Endodermal cell (in vitro differentiated cells): ENCODE results near the gene LSM14B. TPM values are rescaled to one million over a fixed set of nuclear protein-coding genes. Genes with fewer than 3 reads are reported as not detected.

ENCODE experiments used
- DNase-seq: peaks from one replicate; pipeline ENCODE4 v3.0.0-alpha.2; 2017
- H3K27ac ChIP-seq: 2 replicates; pipeline ENCODE4 v1.5.1; 2013; ENCODE audit warnings: mild to moderate bottlenecking, low read depth, low read length, moderate library complexity
- H3K27me3 ChIP-seq: 2 replicates; pipeline ENCODE4 v1.6.1; 2013; ENCODE audit warnings: mild to moderate bottlenecking, low read length, moderate library complexity; ENCODE audit not compliant: insufficient read depth, control insufficient read depth, poor library complexity, severe bottlenecking
- H3K36me3 ChIP-seq: 2 replicates; pipeline ENCODE4 v1.7.0; 2013; ENCODE audit warnings: mild to moderate bottlenecking, low read length, moderate library complexity; ENCODE audit not compliant: control insufficient read depth, insufficient read depth
- H3K4me1 ChIP-seq: one replicate; pipeline ENCODE4 v1.7.0; 2013; ENCODE audit warnings: low read length; ENCODE audit not compliant: control insufficient read depth, insufficient read depth
- H3K4me3 ChIP-seq: 2 replicates; pipeline ENCODE4 v1.5.1; 2013; ENCODE audit warnings: mild to moderate bottlenecking, low read length, moderate library complexity
- H3K9ac ChIP-seq: 2 replicates; pipeline ENCODE4 v1.6.1; 2013; ENCODE audit warnings: mild to moderate bottlenecking, low read length, moderate library complexity; ENCODE audit not compliant: poor library complexity, severe bottlenecking; ENCODE audit errors: extremely low read depth
- H3K9me3 ChIP-seq: 2 replicates; pipeline ENCODE4 v1.6.1; 2013; ENCODE audit warnings: mild to moderate bottlenecking, low read length, moderate library complexity; ENCODE audit not compliant: control insufficient read depth
- H3K27ac Mint-ChIP-seq: 2 replicates; pipeline ENCODE4 v1.8.0; 2020; ENCODE audit warnings: mixed read lengths
- H3K27me3 Mint-ChIP-seq: 2 replicates; pipeline ENCODE4 v1.8.0; 2021; ENCODE audit warnings: mild to moderate bottlenecking, mixed read lengths; ENCODE audit not compliant: insufficient read depth
- H3K36me3 Mint-ChIP-seq: 2 replicates; pipeline ENCODE4 v1.8.0; 2020; ENCODE audit warnings: low read depth, mixed read lengths
- H3K4me1 Mint-ChIP-seq: 2 replicates; pipeline ENCODE4 v1.8.0; 2020; ENCODE audit warnings: mixed read lengths
- H3K4me3 Mint-ChIP-seq: 2 replicates; pipeline ENCODE4 v1.8.0; 2020; ENCODE audit warnings: mild to moderate bottlenecking, moderate library complexity, mixed read lengths
- H3K9me3 Mint-ChIP-seq: 2 replicates; pipeline ENCODE4 v1.8.0; 2020; ENCODE audit warnings: mild to moderate bottlenecking, mixed read lengths
- WGBS, 2 experiments: methylation state at CpG; one replicate each; pipeline versions ENCODE4 v1.1.5 to v1.1.7; 2013; ENCODE audit warnings: missing lambda C conversion rate in 2 of 2, mixed read lengths in 1 of 2; ENCODE audit not compliant: insufficient coverage in 1 of 2, insufficient read length in 1 of 2; 5-methylcytosine and 5-hydroxymethylcytosine counted together
- total RNA-seq, 2 donors: library from RNA; stranded (reverse); fragmentation: NEBNext Ultra II Directional in 1 of 2; extraction: Animal tissue kit (Norgen Biotek cat#: 25700) in 1 of 2; gene quantifications; 2 replicates in 1 of 2; 3 replicates in 1 of 2; pipeline ENCODE4 v1.2.1, GENCODE V29; 2021
- TF ChIP-seq, protein P1 (sequence below): fragments of 200-600 bp; sonication (generic); conservative IDR thresholded peaks from 2 replicates; pipeline ENCODE4 v1.5.0; 2021; ENCODE audit warnings: antibody characterized with exemption, mild to moderate bottlenecking

The LSM14B gene
- total RNA-seq, 2 donors from 2014 or later: 89.1 to 91.1 TPM

DNA sequence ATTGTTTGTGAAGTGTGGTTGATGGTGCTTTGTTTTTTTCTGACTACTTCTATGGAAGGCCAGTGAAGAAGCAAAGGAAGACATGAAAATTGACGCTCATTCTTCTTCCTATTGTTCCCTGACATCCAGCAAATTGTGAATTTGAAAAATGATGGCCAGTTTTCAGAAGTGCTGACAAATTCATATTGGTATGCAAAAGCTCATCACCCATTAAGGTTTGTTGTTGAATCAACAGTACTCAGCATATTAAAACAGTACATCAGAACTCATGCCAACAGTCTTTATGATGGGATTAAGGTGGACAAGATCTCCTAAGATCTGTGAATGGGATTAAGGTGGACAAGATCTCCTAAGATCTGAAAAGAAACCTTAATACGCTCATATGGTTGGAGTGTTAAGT lies 59.5 kb downstream of the LSM14B start:
- Histone ChIP-seq H3K4me3 (peak overlapping the region; percentile 92), H3K9ac (peak overlapping the region; percentile 92), H3K9me3 (no peaks in the 10 kb centered on the region), H3K4me1 (no peaks in the 10 kb centered on the region), H3K27ac (no peak overlapping the region), H3K36me3 (peaks cover 10% of the 10 kb centered on the region), H3K27me3 (no peaks in the 10 kb centered on the region)
- no peak for DNase-seq
- peak overlapping the region; percentile 87 for H3K4me3 Mint-ChIP-seq
- no peaks in the 10 kb centered on the region for H3K27me3 Mint-ChIP-seq
- WGBS, 2 experiments: 91 to 100% methylated on average over 1 to 2 of the region's 2 CpGs
- TF ChIP-seq, protein P1, sequence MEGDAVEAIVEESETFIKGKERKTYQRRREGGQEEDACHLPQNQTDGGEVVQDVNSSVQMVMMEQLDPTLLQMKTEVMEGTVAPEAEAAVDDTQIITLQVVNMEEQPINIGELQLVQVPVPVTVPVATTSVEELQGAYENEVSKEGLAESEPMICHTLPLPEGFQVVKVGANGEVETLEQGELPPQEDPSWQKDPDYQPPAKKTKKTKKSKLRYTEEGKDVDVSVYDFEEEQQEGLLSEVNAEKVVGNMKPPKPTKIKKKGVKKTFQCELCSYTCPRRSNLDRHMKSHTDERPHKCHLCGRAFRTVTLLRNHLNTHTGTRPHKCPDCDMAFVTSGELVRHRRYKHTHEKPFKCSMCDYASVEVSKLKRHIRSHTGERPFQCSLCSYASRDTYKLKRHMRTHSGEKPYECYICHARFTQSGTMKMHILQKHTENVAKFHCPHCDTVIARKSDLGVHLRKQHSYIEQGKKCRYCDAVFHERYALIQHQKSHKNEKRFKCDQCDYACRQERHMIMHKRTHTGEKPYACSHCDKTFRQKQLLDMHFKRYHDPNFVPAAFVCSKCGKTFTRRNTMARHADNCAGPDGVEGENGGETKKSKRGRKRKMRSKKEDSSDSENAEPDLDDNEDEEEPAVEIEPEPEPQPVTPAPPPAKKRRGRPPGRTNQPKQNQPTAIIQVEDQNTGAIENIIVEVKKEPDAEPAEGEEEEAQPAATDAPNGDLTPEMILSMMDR: no peak
- peak overlapping the region; percentile 94 for H3K27ac Mint-ChIP-seq
- peaks cover 9% of the 10 kb centered on the region for H3K36me3 Mint-ChIP-seq
- H3K9me3 Mint-ChIP-seq: no peaks in the 10 kb centered on the region
- peaks cover 11% of the 10 kb centered on the region for H3K4me1 Mint-ChIP-seq

DNA sequence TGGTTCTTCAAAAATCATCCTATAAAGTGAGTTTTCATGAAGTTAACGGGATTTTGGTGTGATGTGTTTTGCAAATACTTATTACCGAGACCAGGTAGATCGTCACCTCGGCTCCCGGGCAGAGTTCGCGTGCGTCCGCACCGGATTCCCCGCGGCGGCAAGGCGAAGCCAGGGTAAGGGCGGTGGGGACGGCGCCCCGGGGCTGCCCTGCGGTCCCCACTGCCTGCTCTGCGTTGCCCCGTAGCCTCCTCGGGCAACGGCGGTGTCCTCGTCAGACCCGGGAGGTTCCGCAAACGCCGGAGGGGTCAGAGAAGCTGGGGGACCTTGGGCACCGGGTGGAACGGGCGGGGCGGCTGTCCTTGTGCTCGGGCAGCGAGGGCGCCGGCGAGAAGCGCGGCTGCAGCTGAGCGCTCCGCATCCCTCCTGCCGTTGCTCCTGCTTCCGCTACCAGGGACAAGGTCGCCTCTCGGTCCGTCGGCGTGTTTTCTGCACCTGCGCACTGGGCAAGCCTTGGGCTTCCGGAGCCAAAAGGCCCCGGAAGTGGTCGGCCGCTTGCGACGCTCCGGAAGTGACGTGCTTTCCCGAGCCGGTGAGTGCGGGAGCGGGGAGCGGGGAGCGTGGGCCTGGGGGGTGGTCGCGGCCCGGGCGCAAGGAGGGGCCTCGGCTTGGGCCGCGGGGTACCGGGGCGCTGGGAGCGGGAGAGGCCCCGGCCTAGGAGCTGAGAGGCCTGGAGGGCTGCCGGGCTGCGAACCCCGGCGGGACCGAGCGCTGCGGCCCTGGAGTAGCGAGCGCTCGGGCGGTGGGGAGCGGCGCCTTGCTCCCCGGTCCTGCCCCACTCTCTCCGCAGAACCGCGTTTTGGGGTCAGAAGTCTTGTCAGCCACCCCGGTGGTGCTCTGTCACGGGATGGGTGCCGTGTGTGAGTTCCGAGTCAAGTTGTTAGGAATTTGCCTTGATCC lies 60.5 kb downstream of the LSM14B start, which contains the start of gene MTG2:
TSS of gene MTG2 (plus strand) at position 560 of the 957 bp plus-strand sequence. CDS start 10,393 bp downstream, outside the sequence.
- Histone ChIP-seq H3K9ac (peak within 1 kb of the TSS; percentile 92), H3K36me3 (peaks cover 10% of the 10 kb centered on the region), H3K27me3 (no peaks in the 10 kb centered on the region), H3K27ac (peak within 1 kb of the TSS; percentile 78), H3K9me3 (no peaks in the 10 kb centered on the region), H3K4me3 (peak within 1 kb of the TSS; percentile 92), H3K4me1 (no peaks in the 10 kb centered on the region)
- peaks cover 9% of the 10 kb centered on the region for H3K36me3 Mint-ChIP-seq
- H3K4me3 Mint-ChIP-seq: peak within 1 kb of the TSS; percentile 87
- whole genome bisulfite sequencing, 2 experiments: 0 to 4% methylated on average over 20 to 96 of the region's 96 CpGs
- peak; percentile 97 for DNase-seq
- peak within 1 kb of the TSS; percentile 94 for H3K27ac Mint-ChIP-seq
- no peaks in the 10 kb centered on the region for H3K9me3 Mint-ChIP-seq
- TF ChIP-seq, protein P1: no peak
- peaks cover 11% of the 10 kb centered on the region for H3K4me1 Mint-ChIP-seq
- H3K27me3 Mint-ChIP-seq: no peaks in the 10 kb centered on the region

DNA sequence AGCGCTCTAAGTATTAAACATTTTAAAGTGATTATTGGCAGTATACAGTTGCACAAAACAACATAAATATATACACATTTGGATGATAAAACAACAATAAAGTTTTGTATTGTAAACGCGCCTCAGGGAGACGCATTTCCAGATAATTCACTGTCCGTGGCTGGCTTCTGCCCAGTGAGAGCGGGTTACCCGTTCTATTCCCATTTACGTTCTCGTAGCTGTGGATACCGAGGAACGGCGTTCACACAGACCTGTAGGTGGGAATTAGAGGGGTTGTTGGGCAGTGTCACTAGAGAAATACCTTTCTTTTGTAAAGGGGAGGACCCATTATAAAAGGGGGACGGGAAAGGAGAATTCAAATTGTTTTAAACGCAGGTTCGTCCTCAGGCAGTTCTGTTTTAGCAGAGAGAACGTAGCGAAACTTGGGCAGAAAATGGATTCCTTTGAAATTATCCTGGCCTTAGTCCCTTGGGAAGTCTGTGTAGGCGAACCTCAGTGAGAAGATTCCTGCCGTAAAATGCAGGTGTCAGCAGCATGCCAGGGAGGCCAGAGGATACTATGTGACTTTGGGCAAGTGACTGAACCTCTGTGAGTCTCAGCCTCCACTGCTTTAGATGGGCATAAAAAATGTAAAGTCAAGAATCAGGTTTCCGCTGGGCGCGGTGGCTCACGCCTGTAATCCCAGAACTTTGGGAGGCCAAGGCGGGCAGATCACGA lies 61.3 kb downstream of the LSM14B start:
- Mint-ChIP-seq H3K4me3 (peak overlapping the region; percentile 87), H3K27ac (peak overlapping the region; percentile 94), H3K4me1 (peaks cover 11% of the 10 kb centered on the region), H3K9me3 (no peaks in the 10 kb centered on the region), H3K36me3 (peaks cover 9% of the 10 kb centered on the region), H3K27me3 (no peaks in the 10 kb centered on the region)
- Histone ChIP-seq H3K36me3 (peaks cover 10% of the 10 kb centered on the region), H3K9ac (peak overlapping the region; percentile 92), H3K27me3 (no peaks in the 10 kb centered on the region), H3K4me3 (peak overlapping the region; percentile 92), H3K4me1 (no peaks in the 10 kb centered on the region), H3K9me3 (no peaks in the 10 kb centered on the region), H3K27ac (peak overlapping the region; percentile 78)
- TF ChIP-seq, protein P1: no peak
- no peak for DNase-seq
- WGBS, 2 experiments: 14 to 36% methylated on average over 18 to 25 of the region's 25 CpGs
